GM12865 (cell line): ENCODE measurements around the gene PHKA2.

Experiments
- DNase-seq: peaks from one replicate; pipeline ENCODE4 v3.0.0; 2010; ENCODE audit warnings: low read depth
- H3K4me3 ChIP-seq: 2 replicates; pipeline ENCODE4 v1.5.1; 2011; ENCODE audit warnings: mild to moderate bottlenecking, low read depth, low read length, control low read depth
- TF ChIP-seq, protein P1 (sequence below): IDR thresholded peaks from 2 replicates; pipeline ENCODE4 v1.5.1; 2011; ENCODE audit warnings: low read length, control low read depth, low read depth, inconsistent platforms; ENCODE audit not compliant: insufficient read depth; ENCODE audit errors: missing control alignments

The PHKA2 gene

DNA sequence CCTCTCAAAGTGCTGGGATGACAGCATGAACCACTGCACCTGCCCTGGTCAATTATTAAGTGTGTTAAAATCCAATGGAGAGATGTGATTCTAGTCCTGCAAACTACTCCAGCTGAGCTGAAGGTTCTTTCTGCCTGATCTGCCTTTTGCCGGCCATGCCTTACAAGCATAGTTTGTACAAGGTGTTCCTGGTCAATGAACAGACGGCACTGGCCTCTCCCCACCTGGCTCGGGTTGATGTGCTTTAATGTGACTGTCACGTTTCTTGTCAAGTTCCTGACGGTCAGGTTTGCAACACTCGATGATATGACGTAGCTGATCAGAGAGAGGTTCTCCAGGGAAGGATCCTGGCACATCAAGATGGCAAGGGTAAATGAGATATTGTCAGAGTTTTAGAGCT lies 23.1 kb upstream of the PHKA2 start:
- DNase-seq, result no peak
- TF ChIP-seq, protein P1, sequence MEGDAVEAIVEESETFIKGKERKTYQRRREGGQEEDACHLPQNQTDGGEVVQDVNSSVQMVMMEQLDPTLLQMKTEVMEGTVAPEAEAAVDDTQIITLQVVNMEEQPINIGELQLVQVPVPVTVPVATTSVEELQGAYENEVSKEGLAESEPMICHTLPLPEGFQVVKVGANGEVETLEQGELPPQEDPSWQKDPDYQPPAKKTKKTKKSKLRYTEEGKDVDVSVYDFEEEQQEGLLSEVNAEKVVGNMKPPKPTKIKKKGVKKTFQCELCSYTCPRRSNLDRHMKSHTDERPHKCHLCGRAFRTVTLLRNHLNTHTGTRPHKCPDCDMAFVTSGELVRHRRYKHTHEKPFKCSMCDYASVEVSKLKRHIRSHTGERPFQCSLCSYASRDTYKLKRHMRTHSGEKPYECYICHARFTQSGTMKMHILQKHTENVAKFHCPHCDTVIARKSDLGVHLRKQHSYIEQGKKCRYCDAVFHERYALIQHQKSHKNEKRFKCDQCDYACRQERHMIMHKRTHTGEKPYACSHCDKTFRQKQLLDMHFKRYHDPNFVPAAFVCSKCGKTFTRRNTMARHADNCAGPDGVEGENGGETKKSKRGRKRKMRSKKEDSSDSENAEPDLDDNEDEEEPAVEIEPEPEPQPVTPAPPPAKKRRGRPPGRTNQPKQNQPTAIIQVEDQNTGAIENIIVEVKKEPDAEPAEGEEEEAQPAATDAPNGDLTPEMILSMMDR, result no peak
- H3K4me3 ChIP-seq, result no peak overlapping the region

DNA sequence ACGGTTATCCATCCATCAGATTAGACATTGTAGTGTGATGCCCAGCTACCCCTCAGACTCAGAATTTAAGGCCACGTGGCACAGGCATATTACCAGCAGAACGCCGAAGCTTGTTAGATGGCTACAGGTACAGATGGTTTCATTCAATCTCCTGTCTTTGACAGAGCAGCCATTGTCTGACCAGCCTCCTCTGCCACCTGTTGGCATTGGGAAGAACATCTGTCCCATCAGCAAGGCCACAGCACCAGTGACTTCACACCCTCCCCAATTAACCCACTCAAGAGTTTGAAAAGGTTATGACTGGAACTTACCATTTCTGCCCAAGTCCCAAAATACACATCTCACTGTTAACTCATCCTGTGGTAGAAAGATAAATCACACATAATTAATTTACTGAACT lies 22.0 kb upstream of the PHKA2 start:
- peak; percentile 12 for DNase-seq

DNA sequence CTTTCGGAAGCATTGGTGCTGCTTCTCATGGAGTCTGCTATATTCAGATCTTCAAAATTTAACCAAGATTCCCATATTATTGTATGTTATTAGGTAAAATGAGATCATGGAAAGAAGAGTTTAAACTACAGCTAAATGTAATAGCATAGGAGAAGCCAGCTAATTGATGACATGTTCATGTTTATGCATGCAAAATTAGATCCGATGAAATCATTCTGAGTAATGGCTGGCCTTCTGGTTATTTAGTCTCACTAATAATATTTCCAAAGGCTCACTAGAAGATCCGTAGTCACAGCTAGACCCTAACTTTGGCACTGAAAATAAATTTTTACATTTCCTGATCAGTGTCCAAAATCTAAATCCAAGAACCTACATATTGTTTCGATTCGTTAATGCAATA lies 19.8 kb upstream of the PHKA2 start:
- TF ChIP-seq, protein P1, result no peak
- H3K4me3 ChIP-seq, result no peak overlapping the region
- DNase-seq, result no peak

More for the DNA sequence above, 22.0 kb upstream of the PHKA2 start:
- no peak overlapping the region for H3K4me3 ChIP-seq
- TF ChIP-seq, protein P1, result peak; percentile 18

DNA sequence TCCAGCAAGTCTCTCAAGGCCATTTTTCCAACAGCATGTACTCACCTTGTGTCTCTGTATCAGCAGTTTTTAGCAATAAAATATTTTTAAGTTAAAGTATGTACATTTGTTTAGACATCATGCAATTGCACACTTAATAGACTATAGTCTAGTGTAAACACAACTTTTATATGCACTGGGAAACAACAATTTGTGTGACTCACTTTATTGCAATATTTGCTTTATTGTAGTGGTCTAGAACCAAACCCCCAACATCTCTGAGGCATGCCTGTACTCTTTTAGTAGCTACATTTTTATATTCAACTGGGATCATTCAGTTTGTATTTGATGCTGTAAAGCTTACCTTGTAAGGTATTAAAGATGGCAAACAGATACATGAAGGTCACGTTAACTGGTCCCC lies 14.7 kb upstream of the PHKA2 start:
- H3K4me3 ChIP-seq, result no peak overlapping the region
- TF ChIP-seq, protein P1, result no peak
- no peak for DNase-seq

DNA sequence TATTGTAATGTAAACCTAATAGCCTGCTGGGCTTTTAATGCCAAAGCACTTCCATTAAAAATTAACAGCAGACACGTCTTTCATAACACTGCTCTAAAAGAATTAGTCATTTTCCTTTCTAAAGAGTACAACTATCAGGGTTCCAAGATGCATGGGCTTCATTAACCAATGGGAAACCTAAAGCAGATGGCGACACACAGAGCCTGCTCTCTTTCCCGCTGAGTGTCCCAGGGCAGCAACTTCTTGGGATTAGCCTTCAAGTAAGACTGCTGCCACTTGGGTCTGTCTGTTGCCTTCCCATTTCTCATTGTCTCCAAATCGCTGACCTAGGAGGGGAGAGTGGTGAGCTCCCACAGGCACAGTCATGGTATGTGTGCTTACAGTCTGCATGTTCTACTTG lies 14.0 kb upstream of the PHKA2 start:
- TF ChIP-seq, protein P1, result no peak
- DNase-seq, result no peak
- no peak overlapping the region for H3K4me3 ChIP-seq

DNA sequence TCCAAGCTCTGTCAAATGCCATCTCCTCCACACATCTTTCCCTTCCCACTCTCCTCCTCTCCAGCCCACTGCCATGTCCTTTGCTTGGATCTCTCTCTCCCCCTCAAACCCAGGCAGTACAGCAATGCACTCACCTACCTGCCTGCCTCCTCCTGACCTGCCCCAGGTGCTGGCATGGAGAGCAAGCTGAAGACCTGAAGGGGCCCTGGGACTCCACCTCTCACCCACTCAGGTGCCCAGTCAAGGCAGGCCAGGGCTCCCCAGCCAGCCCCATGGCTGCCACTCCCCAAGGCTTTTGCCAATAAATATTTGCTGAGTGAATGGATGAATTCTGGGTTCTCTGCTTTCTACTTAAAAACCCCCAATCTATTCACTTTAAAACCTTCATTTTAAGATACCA lies 12.6 kb upstream of the PHKA2 start:
- H3K4me3 ChIP-seq, result no peak overlapping the region
- TF ChIP-seq, protein P1, result no peak
- no peak for DNase-seq

DNA sequence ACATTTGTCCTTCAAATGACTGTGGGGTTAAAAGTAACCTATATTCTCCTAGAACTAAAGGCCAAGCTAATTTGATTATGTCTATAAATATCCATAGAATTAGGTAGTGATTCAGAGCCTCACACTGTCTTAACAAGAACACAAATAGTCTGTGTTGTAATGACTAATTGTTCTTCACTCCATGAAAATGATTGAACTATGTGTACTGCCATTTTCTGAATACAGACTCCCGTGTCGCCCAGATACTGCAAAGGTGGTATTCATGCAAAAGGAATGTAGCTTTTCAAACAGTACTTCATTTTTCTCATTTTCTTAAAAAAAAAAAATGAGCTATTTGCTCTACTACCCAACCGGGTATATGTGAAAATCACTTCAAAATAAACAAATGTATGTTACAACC lies 11.3 kb upstream of the PHKA2 start:
- H3K4me3 ChIP-seq, result no peak overlapping the region
- no peak for DNase-seq
- TF ChIP-seq, protein P1, result no peak
